DND-41 (cell line): ENCODE data around the gene TMEM204.

ENCODE experiments used
- CTCF ChIP-seq: IDR thresholded peaks from 2 replicates; pipeline ENCODE4 v1.5.1; 2012; ENCODE audit warnings: borderline replicate concordance, low read length, moderate library complexity, mild to moderate bottlenecking; ENCODE audit not compliant: poor library complexity, severe bottlenecking; ENCODE audit errors: extremely low read depth
- EZH2 ChIP-seq: IDR thresholded peaks from 3 replicates; pipeline ENCODE4 v1.6.1; 2012; ENCODE audit warnings: borderline replicate concordance, low read depth, mild to moderate bottlenecking, moderate library complexity, low read length, inconsistent platforms; ENCODE audit not compliant: severe bottlenecking

GRCh38 chr16:1540556-1540855 is 7.0 kb downstream of the TMEM204 start:
- TF ChIP-seq CTCF: no peak
- no peak for TF ChIP-seq EZH2
